Sigmoid colon (tissue), 7 donors: ENCODE results near the gene CELF1. TPM values are rescaled to one million over a fixed set of nuclear protein-coding genes. Genes with fewer than 3 reads are reported as not detected.
A peak's percentile ranks its signal among the peaks of the same experiment; 100 is the strongest.

Experiments used
- DNase-seq: peaks from one replicate; pipeline ENCODE4 v3.0.0-alpha.2; 2019
- H3K27ac ChIP-seq, 4 donors: fragments of 200-600 bp; sonication (generic); one replicate each; pipeline ENCODE4 v1.5.1; 2016 to 2019; ENCODE audit warnings: mild to moderate bottlenecking in 1 of 4
- H3K27me3 ChIP-seq, 3 donors: fragments of 200-600 bp; sonication (generic); one replicate each; pipeline ENCODE4 v1.5.1; 2019; ENCODE audit warnings: mild to moderate bottlenecking in 1 of 3
- H3K36me3 ChIP-seq, 4 donors: fragments of 200-600 bp; sonication (generic); one replicate each; pipeline ENCODE4 v1.5.1; 2016 to 2019
- H3K4me1 ChIP-seq, 4 donors: fragments of 200-600 bp; sonication (generic); one replicate each; pipeline ENCODE4 v1.5.1; 2017 to 2019
- H3K4me3 ChIP-seq, 4 donors: fragments of 200-600 bp; sonication (generic); one replicate each; pipeline ENCODE4 v1.5.1; 2017 to 2019; ENCODE audit warnings: mild to moderate bottlenecking in 2 of 4, moderate library complexity in 1 of 4
- H3K9me3 ChIP-seq, 4 donors: fragments of 200-600 bp in 3 of 4; sonication (generic) in 3 of 4; one replicate each; pipeline versions ENCODE4 v1.5.1 to v1.6.1; 2013 to 2019
- CTCF ChIP-seq, 4 experiments: fragments of 450-650 bp in 3 of 4; fragments of 200-600 bp in 1 of 4; IDR thresholded peaks; one replicate each; pipeline ENCODE4 v1.5.1; 2016 to 2019; ENCODE audit warnings: antibody characterized with exemption in 4 of 4, mild to moderate bottlenecking in 3 of 4, moderate library complexity in 2 of 4
- EP300 ChIP-seq, 4 donors: sonication (generic); formaldehyde crosslinking; IDR thresholded peaks; one replicate each; pipeline ENCODE4 v1.6.1; 2017; ENCODE audit warnings: antibody characterized with exemption in 4 of 4
- POLR2A ChIP-seq, 2 donors: fragments of 450-650 bp; IDR thresholded peaks; one replicate each; pipeline ENCODE4 v1.6.1; 2016; ENCODE audit warnings: antibody characterized with exemption in 2 of 2, mild to moderate bottlenecking in 2 of 2, moderate library complexity in 2 of 2
- POLR2AphosphoS5 ChIP-seq, 4 donors: sonication (generic); formaldehyde crosslinking; IDR thresholded peaks; one replicate each; pipeline ENCODE4 v1.6.1; 2017; ENCODE audit warnings: antibody characterized with exemption in 4 of 4
- WGBS, 2 donors: extraction: QIAGEN DNeasy Blood & Tissue Kit; methylation state at CpG; one replicate each; pipeline ENCODE4 v1.1.7; 2013; 5-methylcytosine and 5-hydroxymethylcytosine counted together
- intact Hi-C: fragments of 100-400 bp; cut with DNase I; formaldehyde crosslinking; loops from one replicate; pipeline ENCODE4 v1.15.1; 2023
- polyA plus RNA-seq, 3 donors: library from polyadenylated mRNA; stranded (reverse); fragments of 200-250 nt; gene quantifications; one replicate each; pipeline ENCODE4 v1.2.3, GENCODE V29; 2013
- total RNA-seq, 4 donors: library from RNA; depleted of rRNA; stranded (reverse); fragments of >200 nt; gene quantifications; one replicate each; pipeline ENCODE4 v1.1.0, GENCODE V29; 2016
- donor health status: healthy with polysubstance abuse.
- donor health status: Bipolar disorder and iron deficiency.
- donor health status: healthy.

The CELF1 gene
- total and polyA plus RNA-seq, 7 donors: 9.0 to 188 (median 87.2) TPM

DNA sequence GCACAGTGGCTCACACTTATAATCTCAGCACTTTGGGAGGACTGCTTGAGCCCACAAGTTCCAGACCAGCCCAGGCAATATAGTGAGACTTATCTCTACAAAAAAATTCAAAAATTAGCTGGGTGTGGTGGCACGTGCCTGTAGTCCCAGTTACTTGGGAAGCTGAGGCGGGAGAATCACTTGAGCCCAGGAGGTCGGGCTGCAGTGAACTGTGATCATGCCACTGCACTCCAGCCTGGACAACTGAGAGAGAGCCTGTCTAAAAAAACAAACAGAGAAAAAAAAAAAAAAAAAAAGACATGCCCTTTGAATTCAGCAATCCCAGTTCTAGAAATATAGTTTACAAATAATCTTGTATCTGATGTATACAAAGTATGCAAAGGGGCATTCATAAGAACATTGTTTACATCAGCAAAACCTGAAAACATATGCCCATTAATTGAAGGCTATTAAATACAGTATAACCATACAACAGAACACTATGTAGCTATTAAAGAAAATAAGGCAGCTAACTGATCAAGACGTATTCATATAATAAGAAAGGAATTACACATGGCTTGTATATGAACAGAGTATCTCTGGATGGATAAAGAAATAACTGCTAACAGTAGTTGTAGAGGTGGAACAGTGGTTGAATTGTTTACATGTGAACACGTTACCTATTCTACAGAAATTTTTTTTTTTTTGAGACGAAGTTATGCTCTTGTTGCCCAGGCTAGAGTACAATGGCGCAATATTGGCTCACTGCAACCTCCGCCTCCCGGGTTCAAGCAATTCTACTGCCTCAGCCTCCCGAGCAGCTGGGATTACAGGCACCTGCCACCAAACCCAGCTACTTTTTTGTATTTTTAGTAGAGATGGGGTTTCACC is 35.7 kb downstream of the CELF1 start:
- Histone ChIP-seq H3K4me3 (no peak overlapping the region), H3K27ac (peak overlapping the region in 3 of 4 donors; percentile 16 to 90 (median 82)), H3K27me3 (no peaks in the 10 kb centered on the region), H3K4me1 (peaks cover 0 to 100% (median 94%) of the 10 kb centered on the region in 4 donors), H3K36me3 (no peaks in the 10 kb centered on the region), H3K9me3 (no peaks in the 10 kb centered on the region)
- TF ChIP-seq POLR2A (IDR thresholded peaks at IDR 0.05): no peak
- TF ChIP-seq EP300 (IDR thresholded peaks at IDR 0.05): no peak
- no peak for TF ChIP-seq POLR2AphosphoS5 (IDR thresholded peaks at IDR 0.05)
- TF ChIP-seq CTCF (IDR thresholded peaks at IDR 0.05): no peak
- WGBS, 2 donors: 76 to 84% methylated on average over 10 of the region's 10 CpGs
- DNase-seq: no peak
- intact Hi-C loops: loop anchor here (5.0 kb wide), 1 partner anchor 35 kb away; the partner anchor contains the start of gene CELF1

GRCh38 chr11:47516155-47516554 is 36.8 kb downstream of the CELF1 start:
- DNase-seq: no peak
- Histone ChIP-seq H3K27me3 (no peaks in the 10 kb centered on the region), H3K27ac (peak overlapping the region; percentile 11 to 67 (median 28)), H3K4me3 (no peak overlapping the region), H3K4me1 (peaks cover 0 to 100% (median 94%) of the 10 kb centered on the region in 4 donors), H3K36me3 (no peaks in the 10 kb centered on the region), H3K9me3 (no peaks in the 10 kb centered on the region)
- intact Hi-C loops: loop anchor here (5.0 kb wide), 1 partner anchor 36 kb away; the partner anchor contains the start of gene CELF1
- WGBS, 2 donors: 77 to 82% methylated on average over 3 of the region's 3 CpGs
- TF ChIP-seq POLR2A (IDR thresholded peaks at IDR 0.05) (no peak), CTCF (IDR thresholded peaks at IDR 0.05) (no peak), EP300 (IDR thresholded peaks at IDR 0.05) (no peak), POLR2AphosphoS5 (IDR thresholded peaks at IDR 0.05) (no peak)

GRCh38 chr11:47514825-47515647 is 37.9 kb downstream of the CELF1 start:
- peak overlapping the region in 3 of 4 donors; percentile 39 to 67 (median 67) for H3K27ac ChIP-seq

GRCh38 chr11:47512701-47513100 is 40.2 kb downstream of the CELF1 start:
- 71 to 78% methylated on average over 2 of the region's 2 CpGs for WGBS, 2 donors
- H3K4me1 ChIP-seq: peaks cover 0 to 100% (median 90%) of the 10 kb centered on the region in 4 donors

More at GRCh38 chr11:47514825-47515647, 37.9 kb downstream of the CELF1 start:
- Histone ChIP-seq H3K27me3 (no peaks in the 10 kb centered on the region), H3K4me3 (no peak overlapping the region), H3K36me3 (no peaks in the 10 kb centered on the region), H3K4me1 (peaks cover 0 to 100% (median 91%) of the 10 kb centered on the region in 4 donors), H3K9me3 (no peaks in the 10 kb centered on the region)
- no peak for DNase-seq
- 71 to 80% methylated on average over 5 of the region's 5 CpGs for WGBS, 2 donors
- intact Hi-C loops: loop anchor here (5.0 kb wide), 1 partner anchor 37 kb away; the partner anchor contains the start of gene CELF1
- TF ChIP-seq POLR2A (IDR thresholded peaks at IDR 0.05): no peak
- no peak for TF ChIP-seq POLR2AphosphoS5 (IDR thresholded peaks at IDR 0.05)
- no peak for TF ChIP-seq CTCF (IDR thresholded peaks at IDR 0.05)
- no peak for TF ChIP-seq EP300 (IDR thresholded peaks at IDR 0.05)

More at GRCh38 chr11:47512701-47513100, 40.2 kb downstream of the CELF1 start:
- intact Hi-C loops: no loop called here
- H3K27me3 ChIP-seq: no peaks in the 10 kb centered on the region
- H3K9me3 ChIP-seq: no peaks in the 10 kb centered on the region
- TF ChIP-seq POLR2AphosphoS5 (IDR thresholded peaks at IDR 0.05) (no peak), POLR2A (IDR thresholded peaks at IDR 0.05) (no peak), CTCF (IDR thresholded peaks at IDR 0.05) (no peak)
- H3K4me3 ChIP-seq: no peak overlapping the region
- H3K27ac ChIP-seq: peak overlapping the region; percentile 8 to 67 (median 62)
- no peaks in the 10 kb centered on the region for H3K36me3 ChIP-seq
- DNase-seq: no peak
